SW 1271 (cell line): Measurements from ENCODE around the gene TTC32.
"Not testable (repeated sequence)": the region's sequence is repeated elsewhere in the genome, so short reads cannot be mapped to it uniquely, and the experiment has no call there.

Source experiments
- DNase-seq, 2 experiments: peaks; one replicate each; lab custom pipeline; 2025; lab: John Stamatoyannopoulos, UW

Gene TTC32

GRCh38 chr2:19901442-19902215, at the start of gene TTC32:
Gene TTC32 (minus strand): TSS chr2:19901983. CDS start chr2:19901854, 129 bp downstream.
- DNase-seq: peak; percentile 94 to 95

DNA sequence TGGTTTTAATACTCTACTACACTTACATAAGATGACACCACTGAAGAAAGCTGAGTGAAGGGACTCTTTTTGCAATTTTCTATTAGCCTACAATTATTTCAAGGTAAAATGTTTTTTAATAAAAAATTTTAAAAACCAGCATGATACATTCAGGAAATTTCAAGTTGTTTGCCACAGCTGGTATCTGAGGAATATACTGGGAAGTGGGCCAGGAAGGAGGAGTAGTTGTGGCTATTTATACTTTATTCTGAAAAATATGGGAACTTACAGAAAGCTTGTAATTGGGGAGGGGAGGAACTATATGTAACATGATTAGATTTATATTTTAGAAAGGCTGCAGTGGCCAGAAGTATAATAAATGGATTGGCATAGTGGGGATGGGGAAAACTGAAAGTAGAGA, 47.3 kb upstream of the TTC32 start:
- no peak for DNase-seq

- DNase-seq: no peak
These were observed 45.6 kb upstream of the TTC32 start for GRCh38 chr2:19947184-19947940.

DNA sequence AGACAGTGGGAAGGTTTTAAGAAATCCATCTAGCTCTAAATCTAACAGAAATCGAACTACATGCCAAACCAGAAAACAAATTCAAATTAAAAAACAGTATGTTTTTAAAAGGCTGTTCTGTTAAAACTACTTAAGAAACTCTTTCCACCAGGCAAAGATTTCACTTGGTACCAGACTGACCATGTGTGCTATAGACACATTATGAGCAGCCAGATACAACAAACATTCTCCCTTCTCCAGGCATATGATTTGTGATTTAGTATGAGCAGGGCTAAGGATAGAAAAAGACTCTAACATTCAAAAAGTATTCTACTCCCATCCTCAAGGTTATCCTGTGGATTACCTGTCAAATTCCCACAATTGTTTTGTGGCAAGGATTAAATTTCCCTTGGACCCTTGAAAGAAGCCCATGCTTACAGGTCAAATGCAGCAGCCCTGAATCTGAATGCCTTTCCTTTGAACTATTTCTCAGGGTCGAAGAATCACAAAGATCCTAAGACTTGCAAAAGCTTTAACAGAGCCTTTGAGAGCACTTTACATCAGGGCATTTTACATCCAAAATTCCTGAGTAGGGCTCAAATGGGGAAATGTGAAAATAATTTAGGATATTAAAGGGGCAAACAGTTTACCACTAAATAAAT, 42.5 kb upstream of the TTC32 start:
- DNase-seq: no peak

GRCh38 chr2:19943189-19943588, 41.4 kb upstream of the TTC32 start:
- DNase-seq: no peak

DNA sequence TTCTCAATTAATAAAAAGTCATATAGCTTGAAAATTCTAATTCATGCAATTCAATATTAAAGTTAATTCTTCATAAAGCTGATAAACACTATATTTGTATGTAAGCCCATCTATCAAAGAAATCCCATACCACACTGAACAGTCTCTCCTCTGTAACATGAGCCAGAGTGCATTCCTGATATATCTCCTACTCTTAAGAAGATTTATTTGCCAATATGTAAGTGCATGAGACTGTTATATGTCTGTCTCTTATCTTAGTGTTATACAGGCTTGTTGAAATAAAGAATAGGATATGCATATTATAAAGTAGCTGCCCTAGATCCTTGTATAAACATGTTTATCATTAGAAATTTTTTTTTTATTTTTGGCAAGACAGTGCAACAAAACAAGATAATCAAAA, 40.4 kb upstream of the TTC32 start:
- no peak for DNase-seq

DNA sequence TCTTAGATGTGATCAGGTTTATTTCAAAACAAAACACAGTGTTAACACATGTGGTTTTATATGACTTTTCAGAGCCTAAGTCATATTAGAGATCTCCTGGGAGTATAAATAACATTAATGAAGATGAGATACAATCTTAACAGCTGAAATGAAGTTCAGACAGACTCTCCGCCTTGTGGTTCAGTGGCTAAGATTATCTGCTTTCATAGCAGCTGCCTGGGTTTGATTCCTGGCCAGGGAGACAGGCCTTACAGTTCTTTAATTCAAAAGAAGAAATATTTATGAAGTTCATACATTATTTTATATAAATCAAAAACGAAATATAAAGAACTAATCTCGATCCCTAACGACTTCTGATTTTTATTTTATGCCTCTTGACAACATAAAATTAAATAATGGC, 35.2 kb upstream of the TTC32 start:
- DNase-seq: no peak

GRCh38 chr2:19936203-19936602, 34.4 kb upstream of the TTC32 start:
- DNase-seq: no peak

DNA sequence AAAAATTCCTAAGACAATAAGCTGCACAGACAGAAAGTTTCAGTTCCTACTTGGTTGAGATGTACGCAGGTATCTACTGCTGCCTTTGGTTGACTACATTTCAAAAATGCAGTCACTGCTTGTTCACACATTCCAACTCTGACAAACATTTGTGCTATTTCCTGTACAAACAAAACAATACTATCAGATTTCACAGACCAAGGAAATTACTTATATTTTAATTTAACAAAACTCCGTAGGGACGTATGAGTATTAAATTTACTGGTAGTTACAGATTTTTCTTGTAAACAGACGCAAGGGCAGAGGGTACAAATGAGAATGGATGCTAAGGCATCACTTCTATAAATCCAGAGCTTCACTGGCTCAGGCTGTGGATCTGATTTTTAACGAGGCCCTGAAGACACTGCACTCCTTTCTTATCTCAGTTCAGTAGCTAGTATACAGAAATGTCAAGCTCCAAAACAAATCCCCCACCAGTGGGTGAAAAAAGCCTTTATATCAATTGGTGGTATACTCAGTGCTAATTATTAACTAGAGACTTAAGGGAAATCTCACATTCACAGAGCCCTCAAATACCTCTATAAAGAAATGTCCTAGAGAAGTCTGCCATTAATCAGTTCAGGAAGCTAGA, 31.7 kb upstream of the TTC32 start:
- peak; percentile 76 to 96 for DNase-seq

GRCh38 chr2:19932928-19933327, 31.1 kb upstream of the TTC32 start:
- DNase-seq: no peak

DNA sequence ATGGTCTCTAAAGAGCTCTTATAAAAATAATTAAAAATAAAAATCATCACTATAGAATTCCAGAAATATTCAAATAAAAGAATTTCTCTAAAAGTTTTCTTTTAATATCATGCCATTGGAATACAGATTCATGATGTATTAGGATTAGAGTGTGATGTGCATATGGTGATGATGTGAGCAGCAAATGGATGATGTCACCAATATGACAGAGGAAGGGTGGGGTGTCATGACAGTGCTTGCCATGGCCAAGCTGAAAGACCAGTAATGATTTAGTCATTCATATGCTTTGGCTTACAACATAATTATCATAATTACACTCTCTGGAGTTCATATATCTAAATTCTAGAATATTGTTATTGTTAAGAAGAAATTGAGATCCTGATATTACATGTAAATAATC, 27.4 kb upstream of the TTC32 start:
- DNase-seq: no peak

GRCh38 chr2:19927816-19928215, 26.0 kb upstream of the TTC32 start:
- not testable (repeated sequence) for DNase-seq

DNA sequence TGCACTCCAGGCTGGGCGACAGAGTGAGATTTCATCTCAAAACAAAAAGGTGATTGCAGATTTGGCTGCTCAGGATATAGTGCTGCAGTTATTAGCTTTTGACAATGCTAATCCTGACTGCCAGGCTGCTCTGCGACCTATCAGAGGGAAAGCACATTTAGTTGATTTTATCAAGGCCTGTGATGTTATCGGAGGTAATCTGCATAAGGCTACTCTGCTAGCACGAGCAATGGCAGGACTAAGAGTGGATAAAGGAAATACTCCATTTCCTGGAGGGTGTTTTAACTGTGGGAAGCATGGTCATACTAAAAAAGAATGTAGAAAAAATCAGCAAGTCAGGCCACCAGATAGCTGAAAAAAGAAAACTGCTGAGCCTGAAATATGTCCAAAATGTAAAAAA, 22.7 kb upstream of the TTC32 start:
- DNase-seq: not testable (repeated sequence)

- DNase-seq: not testable (repeated sequence)
These were observed 20.4 kb upstream of the TTC32 start for GRCh38 chr2:19922188-19922587.

GRCh38 chr2:19916385-19916950, 14.7 kb upstream of the TTC32 start:
- DNase-seq: no peak

DNA sequence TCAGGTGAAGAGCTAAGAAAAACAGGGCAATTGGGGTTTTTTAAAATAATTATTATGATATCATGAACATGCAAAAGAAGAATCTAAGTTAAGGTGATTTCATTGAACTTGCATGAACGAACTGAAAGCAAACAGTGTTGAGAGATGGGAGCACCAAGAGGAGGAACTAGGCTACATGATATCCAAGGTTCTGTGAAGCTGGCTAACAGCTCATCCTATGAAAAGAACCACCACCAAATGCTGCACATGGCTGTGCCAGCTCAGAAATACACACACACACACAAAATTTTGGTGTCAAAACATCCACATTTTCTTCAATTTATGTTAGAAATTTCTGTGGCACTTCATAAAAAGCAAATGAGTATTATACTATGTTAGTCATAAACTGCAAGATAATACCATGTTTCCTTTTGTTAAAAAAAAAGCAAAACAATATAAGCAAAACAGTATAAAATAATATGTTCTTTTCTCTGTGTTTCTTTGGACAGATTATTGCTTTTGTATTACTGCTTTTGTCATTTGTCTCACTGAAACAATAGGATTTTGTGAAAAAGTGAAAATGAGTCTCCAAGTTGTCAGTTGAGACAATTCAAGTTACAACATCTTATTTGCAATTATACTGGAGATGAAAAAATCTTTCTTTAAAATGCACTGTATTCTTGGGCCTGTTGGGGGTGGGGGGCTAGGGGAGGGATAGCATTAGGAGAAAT, 12.6 kb upstream of the TTC32 start:
- DNase-seq: no peak

DNA sequence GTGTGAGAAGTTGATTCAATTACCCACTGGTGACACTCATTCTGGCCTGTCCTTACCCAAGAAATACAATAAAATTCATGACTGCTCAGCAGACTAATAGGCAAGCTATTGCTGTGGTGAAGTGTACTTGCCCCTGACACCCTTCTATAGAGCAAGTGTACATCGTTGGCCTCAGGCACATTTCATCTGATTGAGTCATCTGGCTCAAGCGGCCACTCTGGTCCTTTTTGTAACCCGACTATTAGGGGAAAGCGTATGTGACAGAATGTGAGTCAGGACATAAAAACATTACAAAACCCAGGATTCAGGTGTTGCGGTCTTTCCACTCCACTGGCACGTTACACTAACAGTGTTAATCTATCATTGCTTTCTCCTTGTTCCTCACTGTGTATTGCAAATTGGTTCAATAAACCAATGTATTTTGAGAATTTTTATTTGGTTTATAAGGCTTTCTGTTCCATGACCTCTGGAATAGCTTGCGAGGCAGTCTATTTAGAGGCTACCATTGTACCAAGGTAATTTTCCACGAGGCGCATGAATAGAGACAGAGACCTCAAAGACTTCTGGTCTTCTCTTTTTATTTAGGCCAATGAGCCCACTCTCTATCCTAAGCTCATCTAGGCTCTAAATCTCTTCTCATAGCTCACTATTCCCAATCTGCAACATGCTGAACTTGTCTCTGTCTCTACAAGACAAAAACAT, 10.2 kb upstream of the TTC32 start:
- peak; percentile 96 to 98 for DNase-seq

DNA sequence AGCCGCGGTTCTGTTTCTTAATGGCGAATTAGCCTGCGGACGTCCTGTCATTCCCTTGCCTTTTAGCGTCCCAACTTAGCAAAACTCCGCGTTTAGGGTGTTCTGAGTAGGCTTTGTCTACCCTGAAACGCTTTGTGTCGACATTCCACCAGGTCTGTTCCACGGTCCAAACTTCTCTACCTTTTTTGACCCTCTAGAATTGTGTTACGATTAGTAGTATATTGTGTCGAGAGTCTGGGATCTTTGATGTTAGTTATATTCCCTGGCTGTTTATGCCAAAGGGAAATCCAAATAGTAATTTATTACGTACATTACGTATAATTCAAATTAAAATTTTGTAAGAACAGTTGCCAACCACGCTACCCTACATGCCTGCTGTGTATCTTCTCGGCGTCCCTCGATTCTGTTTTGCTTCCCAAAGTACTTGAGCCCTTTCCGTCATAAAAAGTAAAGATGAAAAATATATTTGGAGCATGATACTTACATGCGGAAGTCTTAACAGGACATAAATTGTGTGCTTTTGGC, 495 bp upstream of the TTC32 start:
- no peak for DNase-seq

- peak in 1 of 2 experiments; percentile 55 for DNase-seq
These were observed 797 bp downstream of the TTC32 start for GRCh38 chr2:19900931-19901441.
